Breast epithelium (tissue), 4 donors: ENCODE results near the gene ANXA4. TPM values are rescaled to one million over a fixed set of nuclear protein-coding genes. Genes with fewer than 3 reads are reported as not detected.

Source experiments
- DNase-seq, 2 donors: peaks; one replicate each; pipeline ENCODE4 v3.0.0-alpha.2; 2019; ENCODE audit warnings: low spot score in 2 of 2
- H3K27ac ChIP-seq, 2 donors: fragments of 200-600 bp; sonication (generic) in 1 of 2; one replicate each; pipeline ENCODE4 v1.5.1; 2016 to 2019; ENCODE audit warnings: mild to moderate bottlenecking in 1 of 2
- H3K27me3 ChIP-seq, 2 donors: fragments of 200-600 bp; sonication (generic) in 1 of 2; one replicate each; pipeline versions ENCODE4 v1.5.1 to v1.6.0; 2017 to 2019; ENCODE audit warnings: control low read depth in 1 of 2, mild to moderate bottlenecking in 1 of 2
- H3K36me3 ChIP-seq: fragments of 200-600 bp; one replicate; pipeline ENCODE4 v1.5.1; 2019
- H3K4me1 ChIP-seq, 2 donors: fragments of 200-600 bp; sonication (generic); one replicate each; pipeline ENCODE4 v1.5.1; 2016 to 2019; ENCODE audit warnings: control low read depth in 1 of 2
- H3K4me3 ChIP-seq, 3 donors: fragments of 200-600 bp; sonication (generic); 1 replicate in 2 of 3; 2 replicates in 1 of 3; pipeline ENCODE4 v1.5.1; 2016 to 2019; ENCODE audit warnings: mild to moderate bottlenecking in 3 of 3, moderate library complexity in 2 of 3
- H3K9me3 ChIP-seq, 2 donors: fragments of 200-600 bp; sonication (generic) in 1 of 2; one replicate each; pipeline ENCODE4 v1.5.1; 2016 to 2019; ENCODE audit warnings: control low read depth in 1 of 2
- POLR2A ChIP-seq: fragments of 450-650 bp; IDR thresholded peaks from one replicate; pipeline ENCODE4 v1.6.1; 2016; ENCODE audit warnings: antibody characterized with exemption, mild to moderate bottlenecking, moderate library complexity
- POLR2AphosphoS5 ChIP-seq, 3 donors: sonication (generic); formaldehyde crosslinking; IDR thresholded peaks; one replicate each; pipeline ENCODE4 v1.6.1; 2017; ENCODE audit warnings: antibody characterized with exemption in 3 of 3
- intact Hi-C: fragments of 100-400 bp; cut with DNase I; formaldehyde crosslinking; loops from one replicate; pipeline ENCODE4 v1.15.1; 2023; ENCODE audit warnings: low total_unique reads
- total RNA-seq, 3 donors: library from RNA; depleted of rRNA; stranded (reverse); fragments of >200 nt; gene quantifications; one replicate each; pipeline ENCODE4 v1.1.0, GENCODE V29; 2016
- TF ChIP-seq, protein P1 (sequence below), 3 donors: fragments of 450-650 bp; IDR thresholded peaks; one replicate each; pipeline ENCODE4 v1.5.1; 2016 to 2017; ENCODE audit warnings: antibody characterized with exemption in 3 of 3, mild to moderate bottlenecking in 3 of 3, moderate library complexity in 3 of 3

Gene ANXA4
- total RNA-seq, 3 donors from 2014 or later: 61.6 to 77.1 (median 65.6) TPM

DNA sequence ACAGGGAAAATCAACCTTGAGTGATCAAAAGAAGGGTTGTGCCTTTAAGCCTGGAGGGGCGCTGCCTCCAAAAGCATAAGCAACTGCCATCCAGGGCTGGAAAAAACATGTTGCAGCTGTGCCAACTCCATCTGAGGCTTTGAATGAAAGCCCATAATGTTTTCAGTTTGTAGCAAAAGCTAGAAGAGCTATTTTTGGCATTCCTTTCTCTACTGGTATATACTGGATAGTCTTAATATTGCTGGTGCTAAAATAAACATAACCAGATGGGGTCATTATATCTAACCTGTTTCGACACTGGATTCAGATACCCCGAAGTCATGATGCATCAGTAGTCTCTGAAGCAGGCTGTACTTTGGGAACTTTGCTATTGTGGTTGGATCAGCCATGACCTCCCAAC lies 25.1 kb downstream of the ANXA4 start:
- H3K27me3 ChIP-seq: no peaks in the 10 kb centered on the region
- DNase-seq: no peak
- H3K4me1 ChIP-seq: peaks cover 0 to 26% of the 10 kb centered on the region in 2 donors
- no peak overlapping the region for H3K4me3 ChIP-seq
- H3K36me3 ChIP-seq: no peaks in the 10 kb centered on the region
- intact Hi-C loops: no loop called here
- TF ChIP-seq POLR2A (no peak), POLR2AphosphoS5 (IDR thresholded peaks at IDR 0.05) (no peak)
- TF ChIP-seq, protein P1, sequence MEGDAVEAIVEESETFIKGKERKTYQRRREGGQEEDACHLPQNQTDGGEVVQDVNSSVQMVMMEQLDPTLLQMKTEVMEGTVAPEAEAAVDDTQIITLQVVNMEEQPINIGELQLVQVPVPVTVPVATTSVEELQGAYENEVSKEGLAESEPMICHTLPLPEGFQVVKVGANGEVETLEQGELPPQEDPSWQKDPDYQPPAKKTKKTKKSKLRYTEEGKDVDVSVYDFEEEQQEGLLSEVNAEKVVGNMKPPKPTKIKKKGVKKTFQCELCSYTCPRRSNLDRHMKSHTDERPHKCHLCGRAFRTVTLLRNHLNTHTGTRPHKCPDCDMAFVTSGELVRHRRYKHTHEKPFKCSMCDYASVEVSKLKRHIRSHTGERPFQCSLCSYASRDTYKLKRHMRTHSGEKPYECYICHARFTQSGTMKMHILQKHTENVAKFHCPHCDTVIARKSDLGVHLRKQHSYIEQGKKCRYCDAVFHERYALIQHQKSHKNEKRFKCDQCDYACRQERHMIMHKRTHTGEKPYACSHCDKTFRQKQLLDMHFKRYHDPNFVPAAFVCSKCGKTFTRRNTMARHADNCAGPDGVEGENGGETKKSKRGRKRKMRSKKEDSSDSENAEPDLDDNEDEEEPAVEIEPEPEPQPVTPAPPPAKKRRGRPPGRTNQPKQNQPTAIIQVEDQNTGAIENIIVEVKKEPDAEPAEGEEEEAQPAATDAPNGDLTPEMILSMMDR (IDR thresholded peaks at IDR 0.05): no peak
- no peaks in the 10 kb centered on the region for H3K9me3 ChIP-seq
- peak overlapping the region; percentile 62 to 65 for H3K27ac ChIP-seq

DNA sequence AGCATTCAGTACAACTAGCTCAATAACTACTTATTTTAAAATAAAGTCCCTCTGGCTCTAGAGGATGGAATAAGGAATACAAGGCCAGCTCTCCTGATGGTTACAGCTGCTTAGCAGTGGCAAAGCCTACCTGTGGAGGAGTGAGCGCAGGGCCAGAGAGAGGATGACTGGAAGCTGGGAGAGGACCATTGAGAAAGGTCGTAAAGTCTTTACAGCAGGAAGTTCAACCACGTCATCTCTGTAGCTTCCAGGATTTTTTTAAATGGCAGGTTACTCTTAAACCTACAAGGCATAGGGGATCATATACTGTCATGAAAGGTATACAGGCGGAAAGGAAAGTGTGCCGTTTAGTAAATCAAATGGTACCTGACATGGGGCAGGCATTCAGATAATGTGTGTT lies 26.3 kb downstream of the ANXA4 start:
- intact Hi-C loops: no loop called here
- no peak for DNase-seq
- H3K27me3 ChIP-seq: no peaks in the 10 kb centered on the region
- no peaks in the 10 kb centered on the region for H3K9me3 ChIP-seq
- no peak for TF ChIP-seq POLR2AphosphoS5 (IDR thresholded peaks at IDR 0.05)
- TF ChIP-seq, protein P1 (IDR thresholded peaks at IDR 0.05): no peak
- TF ChIP-seq POLR2A: no peak
- no peak overlapping the region for H3K4me3 ChIP-seq
- H3K27ac ChIP-seq: peak overlapping the region in 1 of 2 donors; percentile 33
- peaks cover 0 to 26% of the 10 kb centered on the region in 2 donors for H3K4me1 ChIP-seq
- H3K36me3 ChIP-seq: no peaks in the 10 kb centered on the region

DNA sequence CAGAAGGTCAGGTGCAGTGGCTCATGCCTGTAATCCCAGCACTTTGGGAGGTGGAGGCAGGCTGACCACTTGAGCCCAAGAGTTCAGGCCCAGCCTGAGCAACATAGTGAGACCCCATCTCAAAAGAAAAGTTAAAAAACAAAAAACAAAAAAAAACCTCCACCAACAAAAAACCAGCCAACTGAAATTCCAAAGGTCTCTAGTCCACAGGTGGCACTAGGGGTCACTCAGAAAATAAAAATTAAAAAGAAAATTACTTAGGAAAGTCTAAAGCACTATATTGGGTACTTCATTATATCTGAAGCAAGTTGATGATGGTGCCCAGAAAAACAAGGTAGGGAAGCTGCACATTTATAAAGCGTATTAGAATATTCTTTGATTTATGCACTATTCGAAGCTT lies 26.9 kb downstream of the ANXA4 start:
- Histone ChIP-seq H3K27me3 (no peaks in the 10 kb centered on the region), H3K9me3 (no peaks in the 10 kb centered on the region), H3K27ac (peak overlapping the region in 1 of 2 donors; percentile 33), H3K4me3 (no peak overlapping the region), H3K36me3 (no peaks in the 10 kb centered on the region), H3K4me1 (peaks cover 0 to 22% of the 10 kb centered on the region in 2 donors)
- TF ChIP-seq POLR2A (no peak), POLR2AphosphoS5 (IDR thresholded peaks at IDR 0.05) (no peak)
- TF ChIP-seq, protein P1 (IDR thresholded peaks at IDR 0.05): no peak
- DNase-seq: no peak
- intact Hi-C loops: no loop called here

DNA sequence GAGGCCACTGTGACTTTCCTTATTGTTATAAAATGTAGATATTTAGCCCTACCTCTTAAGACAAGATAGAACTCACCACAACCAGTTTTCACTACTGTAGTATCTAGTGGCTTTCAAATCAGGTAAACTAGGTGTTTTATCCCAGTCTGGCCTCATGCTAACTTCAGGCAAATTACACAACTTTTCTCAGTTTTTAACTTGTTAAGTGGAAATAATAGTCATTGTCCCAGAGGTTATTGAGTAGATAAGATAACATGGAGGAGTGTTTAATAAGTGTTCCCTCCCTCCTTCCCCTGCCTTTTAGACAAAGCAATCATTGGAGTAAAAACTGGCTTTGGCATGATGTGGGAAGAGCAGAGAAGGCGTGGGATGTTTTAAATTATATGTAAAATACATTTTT lies 27.3 kb downstream of the ANXA4 start:
- Histone ChIP-seq H3K4me1 (peaks cover 0 to 20% of the 10 kb centered on the region in 2 donors), H3K4me3 (no peak overlapping the region), H3K9me3 (no peaks in the 10 kb centered on the region), H3K27me3 (no peaks in the 10 kb centered on the region), H3K27ac (peak overlapping the region in 1 of 2 donors; percentile 31), H3K36me3 (no peaks in the 10 kb centered on the region)
- TF ChIP-seq POLR2A (no peak), POLR2AphosphoS5 (IDR thresholded peaks at IDR 0.05) (no peak)
- intact Hi-C loops: no loop called here
- DNase-seq: no peak

DNA sequence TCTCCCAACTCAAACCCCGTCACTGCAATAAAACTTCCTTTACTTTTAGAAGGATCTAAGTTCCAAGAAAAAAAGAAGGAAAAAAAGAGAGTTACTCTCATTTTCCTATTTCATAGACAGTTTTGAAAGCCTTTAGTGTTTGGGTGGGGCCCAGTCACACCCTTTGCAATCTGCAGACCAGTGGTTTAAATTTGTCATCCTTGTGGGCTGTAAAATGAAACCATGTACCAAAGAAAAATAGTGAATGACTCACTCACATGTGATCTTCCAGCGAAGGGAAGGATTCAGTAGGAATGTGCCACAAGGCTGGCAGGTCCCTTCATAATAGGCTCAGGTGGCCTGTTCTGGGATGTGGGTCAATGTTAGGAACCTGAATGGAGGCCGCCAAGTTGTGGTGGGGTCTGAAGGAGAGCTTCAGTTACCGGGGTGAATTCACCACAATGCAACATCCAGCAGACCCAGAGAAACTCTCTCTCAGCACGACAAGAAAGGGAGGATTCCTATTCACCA lies 28.3 kb downstream of the ANXA4 start:
- peaks cover 0 to 20% of the 10 kb centered on the region in 2 donors for H3K4me1 ChIP-seq
- peak overlapping the region; percentile 19 to 31 for H3K27ac ChIP-seq
- H3K4me3 ChIP-seq: no peak overlapping the region
- intact Hi-C loops: no loop called here
- TF ChIP-seq, protein P1 (IDR thresholded peaks at IDR 0.05): no peak
- no peak for TF ChIP-seq POLR2A
- TF ChIP-seq POLR2AphosphoS5 (IDR thresholded peaks at IDR 0.05): no peak
- no peak for DNase-seq
- H3K36me3 ChIP-seq: no peaks in the 10 kb centered on the region
- no peaks in the 10 kb centered on the region for H3K27me3 ChIP-seq
- no peaks in the 10 kb centered on the region for H3K9me3 ChIP-seq
